HG03469 (cell line): ENCODE measurements around the gene PPP1R9A.

Experiments used
- ATAC-seq: cut with Tn5 transposase; IDR thresholded peaks from one replicate; pipeline ENCODE4 v1.9.1; 2021; ENCODE audit warnings: mild to moderate bottlenecking, moderate library complexity, moderate number of reproducible peaks; ENCODE audit not compliant: unreplicated experiment

PPP1R9A gene

GRCh38 chr7:94907026-94907810 lies at the start of gene PPP1R9A:
TSS of gene PPP1R9A (plus strand) at chr7:94907594. CDS start at chr7:94910114, 2,520 bp downstream.
- ATAC-seq, result no peak

DNA sequence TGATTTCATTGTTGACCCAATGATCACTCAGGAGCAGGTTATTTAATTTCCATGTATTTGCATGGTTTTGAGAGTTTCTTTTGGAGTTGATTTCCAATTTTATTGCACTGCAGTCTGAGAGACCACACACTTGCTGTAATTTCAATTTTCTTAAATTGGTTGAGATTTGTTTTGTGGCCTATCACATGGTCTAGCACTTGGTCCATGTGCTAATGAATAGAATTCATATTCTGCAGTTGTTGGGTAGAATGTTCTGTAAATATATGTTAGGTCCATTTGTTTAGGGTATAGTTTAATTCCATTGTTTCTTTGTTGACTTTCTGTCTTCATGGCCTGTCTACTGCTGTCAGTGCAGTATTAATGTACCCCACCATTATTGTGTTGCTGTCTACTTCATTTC lies 36.3 kb upstream of the PPP1R9A start:
- ATAC-seq, result no peak

DNA sequence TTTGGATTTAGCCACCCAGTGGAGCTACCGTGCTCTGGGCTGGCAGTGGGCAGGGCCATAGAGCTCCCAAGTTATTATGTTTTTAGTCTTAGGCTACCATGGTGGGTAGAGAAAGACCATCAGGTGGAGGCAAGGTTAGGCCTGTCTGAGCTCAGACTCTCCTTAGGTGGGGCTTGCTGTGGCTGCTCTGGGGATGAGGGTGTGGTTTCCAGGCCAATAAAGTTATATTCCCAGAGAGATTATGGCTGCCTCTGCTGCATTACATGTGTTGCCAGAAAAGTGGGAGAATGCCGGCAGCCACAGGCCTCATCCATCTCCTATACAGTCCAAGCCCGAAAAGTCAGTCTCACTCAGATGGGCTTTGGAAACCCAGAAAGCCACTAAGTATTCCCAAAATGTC lies 34.2 kb upstream of the PPP1R9A start:
- no peak for ATAC-seq

DNA sequence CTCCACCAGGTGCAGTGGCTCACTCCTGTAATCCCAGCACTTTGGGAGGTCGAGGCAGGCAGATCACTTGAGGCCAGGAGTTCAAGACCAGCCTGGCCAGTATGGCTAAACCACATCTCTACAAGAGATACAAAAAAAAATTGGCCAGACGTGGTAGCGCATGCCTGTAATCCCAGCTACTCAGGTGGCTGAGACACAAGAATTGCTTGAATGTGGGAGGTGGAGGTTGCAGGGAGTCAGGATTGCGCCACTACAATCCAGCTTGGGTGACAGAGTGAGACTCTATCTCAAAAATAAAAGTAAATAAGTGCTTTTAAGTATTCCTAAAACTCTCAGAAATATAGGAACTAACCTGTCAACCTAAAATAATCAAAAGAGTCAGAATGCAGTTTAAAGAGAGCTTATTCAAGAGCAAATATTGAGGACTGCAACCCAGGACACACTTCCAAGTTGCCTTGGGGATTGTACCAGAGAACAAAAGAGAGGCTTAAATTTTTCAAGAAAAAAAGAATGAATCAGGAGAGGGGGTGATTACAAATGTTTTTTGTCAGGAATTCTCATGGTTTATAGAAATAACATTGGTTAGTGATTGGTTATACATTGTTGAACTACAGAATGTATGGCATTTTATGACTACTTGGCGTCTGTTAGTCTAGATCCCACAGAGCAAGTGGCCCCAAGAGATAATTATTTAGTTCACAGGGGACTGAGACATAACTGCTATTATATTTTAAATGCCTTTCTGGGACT lies 33.2 kb upstream of the PPP1R9A start:
- no peak for ATAC-seq

DNA sequence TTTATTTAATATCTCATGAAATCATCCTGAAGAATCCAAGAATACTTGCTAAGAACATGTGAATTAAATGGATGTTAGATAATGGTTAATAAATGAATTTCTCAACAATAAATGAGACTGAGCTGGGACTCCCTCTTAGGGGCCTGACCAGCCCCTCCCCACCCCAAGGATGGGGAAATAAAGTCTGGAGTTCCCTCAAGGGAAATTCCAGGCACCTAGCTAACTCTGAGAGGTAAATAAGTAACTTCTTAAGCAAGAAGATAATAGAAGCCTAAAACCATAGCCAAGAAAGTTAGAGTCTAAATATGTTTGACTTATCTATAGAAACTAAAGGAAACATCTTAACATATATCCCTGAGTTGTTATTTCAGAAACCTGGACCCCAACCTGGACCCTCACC lies 32.2 kb upstream of the PPP1R9A start:
- ATAC-seq, result no peak

DNA sequence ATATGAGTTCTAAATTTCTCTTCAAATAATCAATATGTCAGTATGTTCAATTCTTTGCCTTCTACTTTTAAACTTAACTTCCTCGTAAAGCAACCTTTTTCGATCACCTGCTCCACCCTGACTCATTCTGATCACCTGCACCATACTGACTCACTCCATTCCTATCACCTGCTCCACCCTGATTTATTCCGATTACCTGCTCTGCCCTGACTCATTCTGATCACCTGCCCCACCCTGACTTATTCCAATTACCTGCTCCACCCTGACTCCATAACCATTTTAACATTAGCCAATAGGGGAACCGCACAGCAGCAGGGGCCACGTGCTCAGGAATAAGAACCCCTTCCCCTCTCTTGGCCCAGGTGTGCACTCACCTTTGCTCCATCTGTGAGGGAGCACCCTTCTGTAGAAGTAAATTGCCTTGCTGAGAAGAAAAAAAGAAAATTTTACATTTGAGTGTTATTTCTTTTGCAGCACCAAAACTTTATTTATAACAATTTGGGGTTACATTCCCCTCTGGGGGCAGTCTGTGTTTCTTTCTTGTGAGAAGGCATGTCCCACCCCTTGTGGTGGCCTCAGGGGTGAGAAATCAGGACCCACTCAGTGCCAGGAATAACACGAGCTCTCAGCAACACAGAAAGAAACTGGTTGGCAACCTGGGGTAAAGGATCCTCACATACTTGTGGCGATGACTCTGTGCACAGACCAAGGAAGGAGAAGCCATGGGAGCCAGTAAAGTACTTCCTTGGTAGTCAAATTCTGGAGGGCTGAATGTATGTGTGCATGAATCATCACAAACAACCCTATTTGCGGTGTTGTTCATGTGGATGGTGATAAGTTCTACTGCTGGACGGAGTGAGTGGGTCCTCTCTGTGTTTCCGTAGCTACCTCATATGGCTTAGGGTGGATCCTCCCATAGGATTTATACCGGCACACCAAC lies 29.4 kb upstream of the PPP1R9A start:
- ATAC-seq, result no peak

DNA sequence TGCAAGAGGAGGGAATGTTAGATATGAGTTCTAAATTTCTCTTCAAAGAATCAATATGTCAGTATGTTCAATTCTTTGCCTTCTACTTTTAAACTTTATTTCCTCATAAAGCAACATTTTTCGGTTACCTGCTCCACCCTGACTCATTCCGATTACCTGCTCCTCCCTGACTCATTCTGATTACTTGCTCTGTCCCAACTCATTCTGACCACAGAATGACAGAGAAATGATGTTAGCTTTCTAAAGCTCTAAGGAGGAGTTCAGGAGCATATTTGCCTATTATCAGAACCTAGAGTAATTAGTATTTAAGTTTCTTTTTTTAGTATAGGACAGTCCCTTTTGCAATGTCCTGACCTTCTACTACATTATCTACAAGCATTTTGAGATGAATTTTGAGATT lies 24.5 kb upstream of the PPP1R9A start:
- no peak for ATAC-seq

GRCh38 chr7:94883616-94884015 lies 23.8 kb upstream of the PPP1R9A start:
- ATAC-seq, result no peak

- no peak for ATAC-seq
Measured at GRCh38 chr7:94888551-94888950, 18.8 kb upstream of the PPP1R9A start.

GRCh38 chr7:94888995-94889523 lies 18.3 kb upstream of the PPP1R9A start:
- ATAC-seq, result no peak

DNA sequence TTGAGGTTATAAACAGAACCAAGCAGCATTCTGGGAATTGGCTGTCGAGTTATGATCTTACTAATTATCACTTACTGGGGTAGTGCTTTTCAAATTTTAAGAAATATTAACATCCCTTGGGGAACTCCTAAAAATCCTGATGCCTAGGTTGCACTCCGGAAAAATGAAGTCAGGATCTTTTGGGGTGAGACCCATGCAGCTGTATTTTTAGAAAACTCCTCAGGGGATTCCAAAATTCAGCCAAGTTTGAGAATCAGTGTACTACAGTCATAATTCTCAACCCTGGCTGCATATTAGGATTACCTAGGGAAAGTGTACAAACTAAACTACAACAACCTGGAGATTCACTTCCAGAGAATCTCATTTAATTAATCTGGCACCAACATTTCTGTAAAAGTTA lies 17.2 kb upstream of the PPP1R9A start:
- no peak for ATAC-seq

- ATAC-seq, result no peak
Measured at GRCh38 chr7:94893661-94894060, 13.7 kb upstream of the PPP1R9A start.

GRCh38 chr7:94897541-94897940 lies 9.9 kb upstream of the PPP1R9A start:
- no peak for ATAC-seq

DNA sequence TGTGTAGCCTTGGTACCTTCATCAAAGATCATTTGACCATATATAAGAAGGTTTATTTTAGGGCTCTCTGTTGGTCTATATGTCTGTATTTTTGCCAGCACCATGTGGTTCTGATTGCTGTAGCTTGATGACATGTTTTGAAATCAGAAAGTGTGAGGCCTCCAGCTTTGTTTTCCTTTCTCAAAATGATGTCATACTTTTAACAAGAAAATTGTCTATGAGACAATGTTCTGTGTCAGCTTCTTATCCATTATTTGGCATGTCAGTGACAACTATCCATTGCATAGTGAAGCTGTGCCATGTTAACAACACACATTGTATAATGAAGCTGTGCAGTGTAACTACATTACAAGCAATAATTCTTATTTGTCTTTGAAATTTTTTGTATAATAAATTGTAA lies 9.1 kb upstream of the PPP1R9A start:
- no peak for ATAC-seq

GRCh38 chr7:94901981-94902380 lies 5.4 kb upstream of the PPP1R9A start:
- no peak for ATAC-seq

GRCh38 chr7:94903971-94904370 lies 3.4 kb upstream of the PPP1R9A start:
- ATAC-seq, result no peak

GRCh38 chr7:94904982-94905381 lies 2.4 kb upstream of the PPP1R9A start:
- ATAC-seq, result no peak

DNA sequence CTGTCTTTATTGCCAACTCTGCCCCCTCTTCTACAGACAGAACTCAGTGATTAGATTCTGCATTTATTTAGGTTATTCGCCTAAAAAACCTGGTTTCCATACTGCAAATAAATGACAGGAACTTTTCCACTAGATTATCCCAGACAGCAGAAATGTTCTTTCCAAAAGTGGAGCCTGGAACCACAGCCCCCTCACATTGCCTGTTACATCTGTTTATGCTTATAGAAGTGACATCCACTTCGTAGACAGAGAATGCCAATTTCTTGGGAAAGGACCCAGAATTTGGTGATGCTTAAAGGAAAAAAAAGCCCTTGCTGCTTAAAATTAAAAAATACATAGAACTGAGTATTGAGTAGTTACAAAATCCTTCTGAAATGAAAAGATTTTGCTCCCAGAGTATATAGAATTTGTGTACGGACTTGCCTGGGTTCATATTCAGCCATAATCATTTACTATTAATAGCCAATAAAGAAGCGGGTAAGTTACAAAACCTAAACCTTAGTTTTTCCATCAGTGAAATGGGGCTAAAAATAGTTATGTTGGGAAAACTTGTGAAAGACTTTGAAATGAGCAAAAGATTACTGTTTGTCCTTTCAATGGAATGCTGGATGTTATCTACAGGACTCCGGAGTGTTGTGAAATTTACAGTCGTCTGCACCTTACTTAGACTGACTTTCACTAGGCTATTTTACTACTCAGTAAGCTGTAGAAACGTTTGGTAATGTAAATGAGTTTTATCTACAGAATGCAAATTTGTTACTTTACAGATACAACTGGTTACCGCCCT lies 1.1 kb upstream of the PPP1R9A start:
- no peak for ATAC-seq

DNA sequence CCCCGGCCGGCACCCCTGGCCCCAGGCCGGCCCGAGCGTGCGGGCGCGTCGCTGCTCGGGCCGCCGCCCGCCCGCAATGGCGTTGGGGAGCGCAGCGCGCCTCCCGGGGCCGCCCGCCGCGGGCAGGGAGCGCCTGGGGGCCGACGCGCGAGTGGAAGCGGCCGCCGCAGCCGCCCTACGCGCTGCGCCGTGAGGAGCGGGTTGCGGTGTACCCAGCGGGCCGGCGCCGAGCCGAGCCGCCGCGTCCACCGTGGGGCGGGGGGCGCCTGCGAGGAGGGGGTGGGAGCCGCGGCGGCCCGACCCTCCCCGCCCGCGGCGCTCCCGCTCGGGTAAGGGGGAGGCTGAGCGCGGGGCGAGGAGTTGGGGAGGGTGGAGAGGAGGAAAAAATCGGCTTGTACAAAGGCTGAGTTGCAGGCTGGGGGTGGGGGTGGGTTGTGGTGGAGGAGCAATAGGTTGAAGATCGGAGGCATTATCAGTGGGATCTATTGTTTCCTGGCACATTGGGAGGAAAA lies 473 bp downstream of the PPP1R9A start:
- ATAC-seq, result no peak
